ENCODE data around the gene PMEPA1. TPM values are rescaled to one million over a fixed set of nuclear protein-coding genes. Genes with fewer than 3 reads are reported as not detected.

Gene PMEPA1
- total RNA-seq, 2 experiments from 2014 or later: 2.5 to 3.0 TPM

DNA sequence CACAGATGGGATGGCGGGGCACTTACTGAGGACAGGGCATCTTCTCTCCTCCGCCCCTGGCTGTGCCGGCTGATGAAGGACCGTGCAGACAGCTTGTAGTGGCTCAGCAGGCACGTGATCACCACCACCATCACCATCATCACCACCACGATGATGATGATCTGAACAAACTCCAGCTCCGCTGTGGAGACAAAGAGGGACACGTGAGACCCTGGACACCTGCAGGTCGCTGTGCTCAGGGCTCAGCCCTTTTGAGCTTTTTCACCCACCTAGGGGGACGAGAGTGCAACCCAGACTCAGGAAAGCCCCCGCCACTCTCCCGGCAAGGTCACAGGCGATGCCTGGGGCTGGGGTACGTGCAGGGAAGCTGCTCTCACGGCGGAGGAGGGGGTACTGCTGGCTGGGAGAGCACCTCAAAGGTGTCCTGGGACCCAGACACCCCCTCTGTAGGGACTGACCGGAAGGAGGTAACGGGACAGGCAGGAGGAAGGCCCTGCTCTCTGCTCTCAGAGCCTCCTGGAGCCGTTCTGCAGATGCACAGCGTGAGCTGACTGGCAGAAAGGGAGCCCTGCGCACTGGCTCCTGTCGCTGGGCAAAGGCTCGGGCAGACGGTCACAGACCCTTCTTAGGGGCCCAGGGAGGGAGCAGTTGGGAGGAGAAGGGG, 50.2 kb downstream of the PMEPA1 start:
- H3K27ac Mint-ChIP-seq: no peak overlapping the region
- no peaks in the 10 kb centered on the region for H3K27me3 Mint-ChIP-seq
- POLR2A ChIA-PET: no interaction called here
- CTCF ChIA-PET: no interaction called here
- H3K4me3 Mint-ChIP-seq: no peak overlapping the region
- H3K9me3 Mint-ChIP-seq: no peaks in the 10 kb centered on the region
- H3K36me3 Mint-ChIP-seq: no peaks in the 10 kb centered on the region
- H3K4me1 Mint-ChIP-seq (ENCODE audit: low read depth): peaks cover 9% of the 10 kb centered on the region
- DNase-seq: peak; percentile 3
- intact Hi-C loops (cut with micrococcal nuclease): loop anchor here (10.0 kb wide), 1 partner anchor 545 kb away; no protein-coding TSS in a partner anchor

GRCh38 chr20:57658833-57659516, 50.8 kb downstream of the PMEPA1 start:
- intact Hi-C loops (cut with micrococcal nuclease): loop anchor here (10.0 kb wide), 1 partner anchor 546 kb away; no protein-coding TSS in a partner anchor
- no peak overlapping the region for H3K27ac Mint-ChIP-seq
- no peak overlapping the region for H3K4me3 Mint-ChIP-seq
- H3K27me3 Mint-ChIP-seq: no peaks in the 10 kb centered on the region
- CTCF ChIA-PET: no interaction called here
- peak; percentile 7 for DNase-seq
- H3K4me1 Mint-ChIP-seq (ENCODE audit: low read depth): peaks cover 11% of the 10 kb centered on the region
- POLR2A ChIA-PET: no interaction called here
- no peaks in the 10 kb centered on the region for H3K9me3 Mint-ChIP-seq
- no peaks in the 10 kb centered on the region for H3K36me3 Mint-ChIP-seq

GRCh38 chr20:57658447-57658832, 51.4 kb downstream of the PMEPA1 start:
- Mint-ChIP-seq H3K4me3 (no peak overlapping the region), H3K4me1 (ENCODE audit: low read depth) (peaks cover 11% of the 10 kb centered on the region), H3K27me3 (no peaks in the 10 kb centered on the region), H3K27ac (no peak overlapping the region), H3K9me3 (no peaks in the 10 kb centered on the region), H3K36me3 (no peaks in the 10 kb centered on the region)
- DNase-seq: no peak
- CTCF ChIA-PET: no interaction called here
- intact Hi-C loops (cut with micrococcal nuclease): loop anchor here (10.0 kb wide), 1 partner anchor 546 kb away; no protein-coding TSS in a partner anchor
- POLR2A ChIA-PET: no interaction called here

GRCh38 chr20:57657535-57658446, 52.0 kb downstream of the PMEPA1 start:
- Mint-ChIP-seq H3K27ac (no peak overlapping the region), H3K4me1 (ENCODE audit: low read depth) (peaks cover 11% of the 10 kb centered on the region), H3K27me3 (no peaks in the 10 kb centered on the region), H3K36me3 (no peaks in the 10 kb centered on the region), H3K9me3 (no peaks in the 10 kb centered on the region), H3K4me3 (no peak overlapping the region)
- DNase-seq: peak; percentile 60
- ChIA-PET POLR2A (no interaction called here), CTCF (no interaction called here)
- intact Hi-C loops (cut with micrococcal nuclease): loop anchor here (10.0 kb wide), 1 partner anchor 547 kb away; no protein-coding TSS in a partner anchor

GRCh38 chr20:57656821-57657534, 52.8 kb downstream of the PMEPA1 start:
- no peaks in the 10 kb centered on the region for H3K36me3 Mint-ChIP-seq
- no peak overlapping the region for H3K27ac Mint-ChIP-seq
- POLR2A ChIA-PET: no interaction called here
- H3K9me3 Mint-ChIP-seq: no peaks in the 10 kb centered on the region
- peak; percentile 5 for DNase-seq
- no peaks in the 10 kb centered on the region for H3K27me3 Mint-ChIP-seq
- H3K4me1 Mint-ChIP-seq (ENCODE audit: low read depth): peaks cover 11% of the 10 kb centered on the region
- CTCF ChIA-PET: interaction anchor here (0.7 to 3.7 kb wide), 2 partner anchors 34 to 430 kb away, joined by 3 to 44 read pairs; no protein-coding TSS in a partner anchor
- no peak overlapping the region for H3K4me3 Mint-ChIP-seq
- intact Hi-C loops (cut with micrococcal nuclease): loop anchor here (10.0 kb wide), 1 partner anchor 548 kb away; no protein-coding TSS in a partner anchor

DNA sequence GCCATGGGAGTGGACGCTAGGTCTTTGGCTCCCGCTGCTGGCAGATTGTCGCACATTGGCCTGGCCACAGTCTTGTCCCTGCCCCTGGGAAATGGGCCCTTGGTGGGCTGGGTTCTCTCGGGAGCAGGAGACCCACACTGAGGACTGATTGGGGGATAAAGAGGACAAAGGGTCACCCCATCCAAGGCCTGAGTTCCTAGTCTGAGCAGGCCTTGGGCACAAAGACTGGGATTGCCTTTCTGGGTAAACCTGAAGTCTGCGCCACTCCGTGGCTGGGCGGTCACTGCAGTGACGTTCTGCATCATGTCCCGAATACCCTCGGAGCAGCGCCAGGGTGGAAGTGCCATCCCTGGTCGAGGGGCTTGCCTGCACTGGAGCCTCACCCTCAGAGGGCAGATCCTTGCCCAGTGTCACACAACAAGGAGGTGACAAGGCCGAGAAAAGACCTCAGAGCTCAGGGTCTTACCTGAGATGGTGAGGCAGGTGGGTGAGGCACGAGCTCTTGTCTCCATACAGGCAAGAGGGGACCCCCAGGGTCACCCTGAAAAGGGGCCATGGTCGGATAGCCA, 53.5 kb downstream of the PMEPA1 start:
- H3K4me3 Mint-ChIP-seq: no peak overlapping the region
- POLR2A ChIA-PET: no interaction called here
- no peaks in the 10 kb centered on the region for H3K27me3 Mint-ChIP-seq
- peaks cover 11% of the 10 kb centered on the region for H3K4me1 Mint-ChIP-seq (ENCODE audit: low read depth)
- intact Hi-C loops (cut with micrococcal nuclease): loop anchor here (10.0 kb wide), 1 partner anchor 548 kb away; no protein-coding TSS in a partner anchor
- no peaks in the 10 kb centered on the region for H3K36me3 Mint-ChIP-seq
- peak; percentile 8 for DNase-seq
- H3K27ac Mint-ChIP-seq: no peak overlapping the region
- CTCF ChIA-PET: interaction anchor here (0.7 to 3.7 kb wide), 3 partner anchors 34 to 431 kb away, joined by 3 to 44 read pairs (median 4); no protein-coding TSS in a partner anchor
- H3K9me3 Mint-ChIP-seq: no peaks in the 10 kb centered on the region

DNA sequence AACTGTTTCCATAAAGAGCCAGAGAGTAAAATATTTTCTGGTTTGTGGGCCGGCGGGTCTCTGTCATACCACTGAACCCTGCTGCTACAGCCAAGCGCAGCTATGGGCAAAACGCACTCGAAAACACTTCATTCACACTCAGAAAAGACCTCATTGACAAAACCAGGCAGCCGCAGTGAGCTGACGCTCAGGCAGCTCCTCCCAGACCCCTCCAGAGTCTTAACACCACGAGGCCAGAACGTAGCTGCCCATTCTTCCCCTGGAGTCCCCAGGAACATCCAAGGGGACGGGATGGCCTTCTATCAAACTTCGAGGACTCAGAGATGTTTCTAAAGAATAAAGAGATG, 54.0 kb downstream of the PMEPA1 start:
- H3K36me3 Mint-ChIP-seq: peaks cover 1% of the 10 kb centered on the region
- no peak overlapping the region for H3K27ac Mint-ChIP-seq
- DNase-seq: peak; percentile 7
- H3K27me3 Mint-ChIP-seq: no peaks in the 10 kb centered on the region
- intact Hi-C loops (cut with micrococcal nuclease): loop anchor here (10.0 kb wide), 1 partner anchor 549 kb away; no protein-coding TSS in a partner anchor
- ChIA-PET POLR2A (no interaction called here), CTCF (interaction anchor here (0.8 to 3.7 kb wide), 2 partner anchors 428 to 431 kb away, joined by 4 to 44 read pairs; no protein-coding TSS in a partner anchor)
- no peaks in the 10 kb centered on the region for H3K9me3 Mint-ChIP-seq
- no peak overlapping the region for H3K4me3 Mint-ChIP-seq
- peaks cover 11% of the 10 kb centered on the region for H3K4me1 Mint-ChIP-seq (ENCODE audit: low read depth)

DNA sequence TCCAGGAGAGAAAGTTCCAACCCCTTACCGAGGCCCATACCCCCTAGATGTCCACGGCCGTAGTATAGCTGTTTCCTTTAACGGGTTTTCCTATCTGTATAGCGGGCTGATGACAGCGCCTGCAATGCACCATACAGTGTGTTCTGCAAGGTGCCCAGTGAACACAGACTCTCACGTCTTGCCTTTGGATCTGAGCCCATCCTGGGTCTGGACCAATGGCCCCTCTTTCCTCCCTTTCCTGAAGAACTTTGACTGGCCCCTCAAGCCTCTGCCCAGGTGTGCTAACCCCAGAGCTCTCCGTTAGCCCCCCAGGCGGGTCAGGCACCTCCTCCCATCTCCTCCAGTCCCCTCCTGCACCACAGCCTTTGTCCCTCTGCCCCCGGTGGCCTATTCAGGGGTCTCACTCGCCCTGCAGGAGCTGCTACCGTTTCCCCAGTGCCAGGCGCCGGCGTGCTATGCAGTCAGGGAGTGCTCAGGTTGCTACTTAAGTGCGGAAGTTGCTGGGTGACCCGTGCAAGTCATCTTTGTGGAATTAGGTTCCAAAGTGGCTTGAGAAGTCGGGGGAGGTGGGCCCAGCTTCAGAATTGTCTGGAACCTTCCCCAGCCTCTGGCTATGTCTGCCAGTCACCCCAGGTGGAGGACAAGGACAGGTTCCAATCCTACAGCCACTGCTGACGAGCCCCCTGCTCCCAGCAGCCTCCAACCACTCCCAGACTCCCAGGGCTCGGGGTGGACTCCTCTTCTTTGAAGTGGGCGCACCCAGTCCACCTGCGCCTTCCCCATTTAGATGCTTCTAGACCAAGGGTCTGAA, 54.6 kb downstream of the PMEPA1 start:
- intact Hi-C loops (cut with micrococcal nuclease): loop anchor here (1.0 to 10.0 kb wide), 5 partner anchors 58 to 550 kb away; no protein-coding TSS in a partner anchor
- H3K4me1 Mint-ChIP-seq (ENCODE audit: low read depth): peaks cover 11% of the 10 kb centered on the region
- no peaks in the 10 kb centered on the region for H3K27me3 Mint-ChIP-seq
- CTCF ChIA-PET: interaction anchor here (0.6 to 3.7 kb wide), 7 partner anchors 24 to 432 kb away, joined by 3 to 44 read pairs (median 4); no protein-coding TSS in a partner anchor
- H3K27ac Mint-ChIP-seq: no peak overlapping the region
- no peak overlapping the region for H3K4me3 Mint-ChIP-seq
- H3K36me3 Mint-ChIP-seq: peaks cover 1% of the 10 kb centered on the region
- peak; percentile 6 for DNase-seq
- H3K9me3 Mint-ChIP-seq: no peaks in the 10 kb centered on the region
- POLR2A ChIA-PET: no interaction called here

DNA sequence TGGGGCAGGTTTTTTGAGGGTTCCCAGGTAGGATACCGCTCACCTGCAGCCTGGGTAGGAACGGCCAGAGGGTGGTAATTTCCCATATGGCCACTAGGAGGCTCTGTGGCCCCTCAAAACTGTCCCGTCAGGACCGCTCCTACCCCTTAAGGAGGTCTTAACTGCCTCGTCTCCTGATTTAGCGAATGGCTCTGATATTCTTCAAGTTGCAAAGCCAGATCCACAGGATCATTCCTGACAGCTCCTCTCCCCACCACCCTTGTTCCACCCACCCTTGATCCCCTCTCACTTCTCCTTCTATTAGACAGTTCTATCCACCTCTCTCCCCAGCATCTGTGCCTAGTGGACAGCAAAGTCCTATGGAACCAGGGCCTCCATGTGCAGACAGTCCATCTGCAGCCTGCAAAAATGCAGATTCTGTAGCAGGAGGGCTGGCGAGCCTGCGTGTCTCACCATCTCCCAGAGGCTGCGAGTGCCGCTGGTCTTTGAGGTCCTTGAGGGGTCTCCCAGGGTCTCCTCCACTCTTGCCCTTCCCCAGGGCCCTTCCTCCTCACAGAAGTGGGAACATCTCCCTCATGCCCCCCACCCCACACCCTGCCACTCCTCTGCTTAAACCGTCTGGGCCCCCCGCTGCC, 55.3 kb downstream of the PMEPA1 start:
- peak; percentile 66 for DNase-seq
- Mint-ChIP-seq H3K27me3 (no peaks in the 10 kb centered on the region), H3K27ac (no peak overlapping the region), H3K4me1 (ENCODE audit: low read depth) (peaks cover 11% of the 10 kb centered on the region), H3K4me3 (no peak overlapping the region), H3K9me3 (no peaks in the 10 kb centered on the region), H3K36me3 (peaks cover 1% of the 10 kb centered on the region)
- ChIA-PET CTCF (interaction anchor here (0.6 to 3.7 kb wide), 23 partner anchors 14 to 561 kb away, joined by 3 to 44 read pairs (median 4); no protein-coding TSS in a partner anchor), POLR2A (no interaction called here)
- intact Hi-C loops (cut with micrococcal nuclease): loop anchor here (1.0 to 10.0 kb wide), 5 partner anchors 57 to 550 kb away; no protein-coding TSS in a partner anchor

DNA sequence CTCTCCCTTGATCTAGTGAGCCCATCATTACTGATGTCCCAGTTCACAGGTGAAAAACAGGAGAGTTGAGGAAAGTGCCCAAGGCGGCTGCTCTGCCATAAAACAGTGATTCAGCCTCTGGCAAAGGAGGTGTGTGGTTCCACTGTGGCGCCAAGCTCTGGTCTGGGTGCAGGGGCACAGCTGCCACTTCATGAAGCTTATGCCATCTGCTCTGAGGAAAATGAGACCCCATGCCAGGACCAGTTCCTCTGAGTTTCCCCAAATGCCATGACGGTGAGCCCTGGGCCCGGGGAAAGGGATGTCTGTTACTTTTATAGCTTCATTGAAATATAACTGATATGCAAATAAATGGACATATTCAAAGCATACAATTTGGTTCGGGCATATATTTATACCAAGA, 55.9 kb downstream of the PMEPA1 start:
- intact Hi-C loops (cut with micrococcal nuclease): loop anchor here (1.0 to 10.0 kb wide), 5 partner anchors 57 to 551 kb away; no protein-coding TSS in a partner anchor
- H3K27me3 Mint-ChIP-seq: no peaks in the 10 kb centered on the region
- POLR2A ChIA-PET: no interaction called here
- peaks cover 11% of the 10 kb centered on the region for H3K4me1 Mint-ChIP-seq (ENCODE audit: low read depth)
- H3K36me3 Mint-ChIP-seq: peaks cover 1% of the 10 kb centered on the region
- no peak for DNase-seq
- no peak overlapping the region for H3K4me3 Mint-ChIP-seq
- no peak overlapping the region for H3K27ac Mint-ChIP-seq
- CTCF ChIA-PET: interaction anchor here (0.6 to 3.7 kb wide), 27 partner anchors 11 to 562 kb away, joined by 3 to 44 read pairs (median 4); no protein-coding TSS in a partner anchor
- no peaks in the 10 kb centered on the region for H3K9me3 Mint-ChIP-seq

Data from activated CD4-positive, alpha-beta memory T cell treated with anti-CD3 and anti-CD28 coated beads for 36 hours (primary cell).